ENCODE measurements around the gene NCAPG2.

NCAPG2 gene, protein sequence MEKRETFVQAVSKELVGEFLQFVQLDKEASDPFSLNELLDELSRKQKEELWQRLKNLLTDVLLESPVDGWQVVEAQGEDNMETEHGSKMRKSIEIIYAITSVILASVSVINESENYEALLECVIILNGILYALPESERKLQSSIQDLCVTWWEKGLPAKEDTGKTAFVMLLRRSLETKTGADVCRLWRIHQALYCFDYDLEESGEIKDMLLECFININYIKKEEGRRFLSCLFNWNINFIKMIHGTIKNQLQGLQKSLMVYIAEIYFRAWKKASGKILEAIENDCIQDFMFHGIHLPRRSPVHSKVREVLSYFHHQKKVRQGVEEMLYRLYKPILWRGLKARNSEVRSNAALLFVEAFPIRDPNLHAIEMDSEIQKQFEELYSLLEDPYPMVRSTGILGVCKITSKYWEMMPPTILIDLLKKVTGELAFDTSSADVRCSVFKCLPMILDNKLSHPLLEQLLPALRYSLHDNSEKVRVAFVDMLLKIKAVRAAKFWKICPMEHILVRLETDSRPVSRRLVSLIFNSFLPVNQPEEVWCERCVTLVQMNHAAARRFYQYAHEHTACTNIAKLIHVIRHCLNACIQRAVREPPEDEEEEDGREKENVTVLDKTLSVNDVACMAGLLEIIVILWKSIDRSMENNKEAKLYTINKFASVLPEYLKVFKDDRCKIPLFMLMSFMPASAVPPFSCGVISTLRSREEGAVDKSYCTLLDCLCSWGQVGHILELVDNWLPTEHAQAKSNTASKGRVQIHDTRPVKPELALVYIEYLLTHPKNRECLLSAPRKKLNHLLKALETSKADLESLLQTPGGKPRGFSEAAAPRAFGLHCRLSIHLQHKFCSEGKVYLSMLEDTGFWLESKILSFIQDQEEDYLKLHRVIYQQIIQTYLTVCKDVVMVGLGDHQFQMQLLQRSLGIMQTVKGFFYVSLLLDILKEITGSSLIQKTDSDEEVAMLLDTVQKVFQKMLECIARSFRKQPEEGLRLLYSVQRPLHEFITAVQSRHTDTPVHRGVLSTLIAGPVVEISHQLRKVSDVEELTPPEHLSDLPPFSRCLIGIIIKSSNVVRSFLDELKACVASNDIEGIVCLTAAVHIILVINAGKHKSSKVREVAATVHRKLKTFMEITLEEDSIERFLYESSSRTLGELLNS

DNA sequence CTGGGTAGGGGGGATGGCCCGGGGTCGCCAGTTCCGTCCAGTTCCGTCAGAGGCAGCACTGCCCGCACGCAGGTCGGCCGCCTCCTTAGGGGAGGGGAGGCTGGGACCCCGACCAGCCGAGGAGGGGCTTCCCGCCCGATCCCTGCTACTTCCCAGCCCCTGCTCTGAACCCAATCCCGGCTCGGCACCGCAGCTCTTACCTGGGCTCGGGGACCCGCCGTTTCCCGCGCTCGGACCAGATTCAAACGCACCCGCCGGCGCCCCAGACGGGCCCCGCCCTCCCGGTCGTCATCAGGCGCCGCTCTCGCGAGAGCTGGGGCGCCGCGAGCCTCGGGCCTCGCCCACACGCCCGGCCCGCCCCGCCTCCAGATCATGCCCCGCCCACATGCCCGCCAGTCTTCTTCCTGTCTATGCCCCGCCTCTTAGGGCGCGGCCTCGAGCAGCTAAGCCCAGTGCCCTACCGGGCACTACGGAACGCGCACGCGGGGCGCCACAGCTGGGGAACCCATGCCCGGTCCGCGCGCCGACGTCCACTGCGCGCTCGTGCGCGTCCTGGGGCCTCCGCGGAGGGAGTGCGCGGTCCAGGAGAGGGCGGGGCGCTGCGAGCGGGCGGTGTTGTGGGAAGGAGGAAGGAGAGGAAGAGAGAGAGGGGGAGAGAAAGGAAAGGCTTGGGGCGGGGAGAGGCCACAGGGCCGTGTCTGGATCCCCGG is at the start of gene NCAPG2:
TSS of gene NCAPG2 (minus strand) at position 281 of the 710 bp plus-strand sequence. CDS start 2,905 bp downstream, outside the sequence.
- in situ Hi-C loops (cut with MboI; ENCODE audit: low sequenced_read_pairs) = no loop called here

DNA sequence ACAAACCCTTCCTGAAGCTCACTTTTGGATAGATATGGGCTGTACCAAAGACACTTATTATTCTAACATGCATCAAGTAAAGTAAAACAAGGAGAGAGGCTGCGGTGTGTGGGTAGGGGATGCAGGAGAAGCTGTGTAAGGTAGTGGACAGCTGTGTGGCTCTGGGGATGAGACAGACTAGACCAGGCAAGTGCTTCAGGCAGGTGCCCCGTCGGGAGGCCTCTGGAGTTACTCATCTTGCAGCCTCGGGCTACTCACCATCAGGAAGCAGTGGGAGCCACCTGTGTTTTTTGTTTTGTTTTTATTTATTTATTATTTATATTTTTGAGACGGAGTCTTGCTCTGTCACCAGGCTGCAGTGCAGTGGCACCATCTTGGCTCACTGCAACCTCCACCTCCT is 49.3 kb upstream of the NCAPG2 start:
- in situ Hi-C loops (cut with MboI; ENCODE audit: low sequenced_read_pairs) = no loop called here

DNA sequence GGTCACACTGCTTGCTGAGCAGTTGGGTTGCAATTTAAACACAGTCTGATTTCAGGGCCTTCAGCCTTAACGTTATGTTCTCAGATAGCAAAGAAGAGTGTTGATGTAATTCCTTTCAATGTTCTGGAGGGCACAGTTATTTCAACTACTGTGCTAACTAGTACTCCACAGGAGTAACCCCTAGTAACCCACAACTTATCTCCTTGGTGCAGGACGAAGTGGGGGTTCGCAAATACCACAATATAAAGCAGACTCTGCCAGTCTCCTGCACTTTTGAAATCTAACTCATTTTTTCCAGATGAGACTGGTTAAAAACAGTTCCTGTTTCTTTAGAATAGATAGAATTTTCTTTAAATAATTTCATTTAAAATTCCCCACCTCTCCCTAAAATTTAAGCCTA is 47.1 kb upstream of the NCAPG2 start:
- in situ Hi-C loops (cut with MboI; ENCODE audit: low sequenced_read_pairs) = no loop called here

DNA sequence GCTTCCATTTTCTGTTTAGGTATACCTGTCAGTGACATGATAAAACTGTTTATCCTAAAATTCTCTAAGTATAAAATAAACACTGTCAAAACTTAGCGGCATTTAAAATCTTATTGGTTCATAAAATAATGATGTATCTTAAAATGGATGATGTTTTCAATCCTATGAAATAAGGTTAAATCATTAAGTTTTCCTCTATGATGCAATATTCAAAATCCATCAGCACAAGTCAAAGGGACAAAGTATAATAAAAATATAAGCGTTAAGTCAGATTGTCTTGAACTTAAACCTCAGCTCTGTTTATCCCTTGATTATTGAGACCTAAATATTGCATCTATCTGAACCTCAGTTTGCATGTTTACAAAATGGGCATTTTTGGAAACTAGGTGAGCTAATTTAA is 46.6 kb upstream of the NCAPG2 start:
- in situ Hi-C loops (cut with MboI; ENCODE audit: low sequenced_read_pairs) = no loop called here

DNA sequence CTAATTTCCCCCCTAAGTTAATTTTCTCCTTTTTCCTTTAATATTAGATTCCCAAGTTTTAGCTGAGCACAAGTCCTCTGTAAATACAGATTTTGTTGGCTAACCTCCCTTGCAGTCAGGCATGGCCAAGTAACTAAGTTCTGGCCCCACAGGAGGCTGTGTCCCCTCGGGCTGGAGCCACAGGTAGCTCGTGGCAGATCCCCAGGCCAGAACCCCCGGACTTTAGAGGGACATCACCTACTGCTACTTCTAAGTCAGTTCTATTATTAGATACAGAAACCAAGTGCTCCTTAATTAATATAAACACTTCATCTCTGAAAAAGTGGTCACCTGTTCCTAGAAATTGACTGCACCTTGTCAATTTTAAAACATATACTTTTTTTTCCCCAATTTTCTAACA is 46.1 kb upstream of the NCAPG2 start:
- in situ Hi-C loops (cut with MboI; ENCODE audit: low sequenced_read_pairs) = no loop called here

DNA sequence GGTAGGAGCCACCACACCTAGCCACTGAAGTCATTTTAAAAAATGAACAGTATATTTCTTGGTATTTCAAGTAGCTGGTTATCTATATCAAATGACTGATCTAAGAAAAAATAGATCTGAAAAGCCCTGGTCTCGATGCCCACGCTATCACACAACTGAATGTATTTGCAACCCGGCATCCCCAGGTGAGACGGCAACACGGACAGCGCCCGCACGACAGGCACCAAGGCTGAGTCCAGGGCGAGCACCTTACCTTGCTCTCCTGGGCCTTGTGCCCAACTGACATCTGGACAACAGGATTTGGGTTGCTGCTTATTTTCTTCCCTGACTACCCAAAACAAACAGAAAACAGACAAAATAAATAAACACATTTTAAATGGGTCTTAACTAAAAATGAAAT is 44.8 kb upstream of the NCAPG2 start:
- in situ Hi-C loops (cut with MboI; ENCODE audit: low sequenced_read_pairs) = no loop called here

DNA sequence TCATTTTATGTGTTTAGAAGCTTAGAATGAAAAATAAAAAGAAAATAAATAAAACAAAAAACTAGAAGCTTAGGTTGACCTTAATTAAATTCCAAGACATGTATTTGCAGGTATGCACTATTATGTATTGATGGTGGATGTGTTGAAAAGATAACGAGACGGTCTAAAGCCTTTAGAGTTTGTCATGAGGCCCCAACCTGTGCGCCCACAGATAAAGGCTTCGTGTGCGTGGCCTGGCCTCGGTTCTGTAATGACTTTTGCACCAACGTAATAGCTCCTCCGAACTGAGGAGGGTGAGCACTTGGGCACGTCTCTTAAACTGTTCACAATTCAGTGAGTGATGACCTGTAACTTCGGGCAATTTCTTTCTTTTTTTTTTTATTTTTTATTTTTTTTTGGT is 43.7 kb upstream of the NCAPG2 start:
- in situ Hi-C loops (cut with MboI; ENCODE audit: low sequenced_read_pairs) = no loop called here

DNA sequence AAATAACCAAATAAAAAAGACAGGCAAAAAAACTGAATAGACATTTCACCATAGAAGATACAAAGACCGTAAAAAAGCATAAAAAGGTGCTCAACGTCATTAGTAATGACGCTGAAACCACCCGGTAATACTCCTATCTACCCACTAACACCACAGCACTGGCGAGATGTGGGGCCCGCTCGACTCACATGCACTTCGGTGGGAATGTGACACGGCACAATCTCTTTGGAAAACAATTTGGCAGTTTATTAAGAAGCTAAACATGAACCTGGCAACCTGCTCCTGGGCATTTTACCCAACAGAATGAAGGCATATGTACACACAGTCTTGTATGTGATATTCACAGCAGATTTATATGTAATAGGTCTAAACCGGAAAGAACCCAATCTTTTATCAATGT is 42.8 kb upstream of the NCAPG2 start:
- in situ Hi-C loops (cut with MboI; ENCODE audit: low sequenced_read_pairs) = no loop called here

DNA sequence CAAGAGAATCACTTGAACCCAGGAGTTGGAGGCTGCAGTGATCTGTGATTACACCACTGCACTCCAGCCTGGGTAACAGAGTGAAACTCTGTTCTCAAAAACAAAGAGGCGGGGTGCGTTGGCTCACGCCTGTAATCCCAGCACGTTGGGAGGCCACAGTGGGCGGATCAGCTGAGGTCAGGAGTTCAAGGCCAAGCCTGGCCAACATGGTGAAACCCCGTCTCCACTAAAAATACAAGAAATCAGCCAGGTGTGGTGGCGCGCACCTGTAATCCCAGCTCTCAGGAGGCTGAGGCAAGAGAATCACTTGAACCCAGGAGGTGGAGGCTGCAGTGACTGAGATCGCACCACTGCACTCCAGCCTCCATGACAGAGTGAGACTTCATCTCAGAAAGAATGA is 42.4 kb upstream of the NCAPG2 start:
- in situ Hi-C loops (cut with MboI; ENCODE audit: low sequenced_read_pairs) = no loop called here

DNA sequence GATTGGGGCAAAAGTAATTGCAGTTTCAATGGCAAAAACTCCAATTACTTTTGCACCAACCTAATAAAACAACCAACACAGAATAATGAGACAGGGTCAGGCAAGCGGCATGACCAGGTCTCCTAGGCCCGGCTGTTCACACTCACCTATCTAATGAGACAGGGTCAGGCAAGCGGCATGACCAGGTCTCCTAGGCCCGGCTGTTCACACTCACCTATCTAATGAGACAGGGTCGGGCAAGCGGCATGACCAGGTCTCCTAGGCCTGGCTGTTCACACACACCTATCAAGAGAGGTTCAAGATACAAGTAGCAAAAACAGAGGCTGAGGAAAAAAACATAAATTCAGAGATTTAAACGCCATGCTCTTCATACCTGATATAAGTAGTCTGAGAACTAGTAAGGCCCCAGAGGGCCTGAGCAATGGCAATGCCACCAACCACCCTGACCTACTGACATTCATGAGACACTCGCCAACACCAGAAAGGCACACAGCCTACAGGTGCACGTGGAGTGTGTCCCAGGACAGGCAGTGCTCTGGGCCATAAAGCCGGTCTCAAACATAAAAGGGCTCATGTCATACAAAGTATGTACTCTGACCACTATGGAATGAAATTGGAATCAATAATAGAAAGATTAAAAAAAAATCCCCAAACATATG is 40.6 kb upstream of the NCAPG2 start:
- in situ Hi-C loops (cut with MboI; ENCODE audit: low sequenced_read_pairs) = no loop called here

DNA sequence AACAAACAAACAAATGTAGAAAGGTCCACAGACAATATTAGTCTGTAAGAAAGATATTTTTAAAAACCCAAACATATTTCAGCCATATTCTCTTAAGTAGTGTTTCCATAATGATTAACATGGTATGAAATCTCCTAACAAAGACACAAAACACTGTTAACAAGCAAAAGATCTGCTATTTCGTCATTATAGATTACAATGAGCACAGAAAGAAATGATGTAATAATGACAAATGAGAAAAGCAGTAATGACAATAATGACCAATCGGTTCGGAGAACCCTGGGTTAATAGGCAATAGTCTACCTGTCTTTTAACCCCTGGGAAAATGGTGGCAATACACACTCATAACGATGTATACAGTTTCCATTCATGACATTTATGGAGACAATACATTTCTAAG is 39.5 kb upstream of the NCAPG2 start:
- in situ Hi-C loops (cut with MboI; ENCODE audit: low sequenced_read_pairs) = no loop called here

DNA sequence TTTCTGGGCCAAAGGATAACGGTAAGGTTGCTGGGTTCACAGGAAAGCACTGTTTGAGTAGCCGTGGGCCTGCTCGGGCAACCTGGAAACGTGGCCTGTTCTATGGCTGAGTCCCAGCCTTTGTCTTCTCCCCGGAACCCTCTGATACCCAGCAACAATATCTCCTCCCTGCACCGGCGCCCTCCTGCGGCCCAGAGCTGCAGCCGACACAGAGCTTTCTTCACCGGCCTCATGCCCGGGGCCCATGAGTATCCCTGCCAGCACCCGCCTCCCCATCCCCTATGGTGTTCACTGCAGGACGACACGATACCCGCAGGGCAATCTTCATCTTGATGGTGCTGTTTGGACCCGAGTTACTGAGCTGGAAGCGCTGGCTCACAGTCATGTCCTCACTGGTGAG is 38.6 kb upstream of the NCAPG2 start:
- in situ Hi-C loops (cut with MboI; ENCODE audit: low sequenced_read_pairs) = no loop called here

DNA sequence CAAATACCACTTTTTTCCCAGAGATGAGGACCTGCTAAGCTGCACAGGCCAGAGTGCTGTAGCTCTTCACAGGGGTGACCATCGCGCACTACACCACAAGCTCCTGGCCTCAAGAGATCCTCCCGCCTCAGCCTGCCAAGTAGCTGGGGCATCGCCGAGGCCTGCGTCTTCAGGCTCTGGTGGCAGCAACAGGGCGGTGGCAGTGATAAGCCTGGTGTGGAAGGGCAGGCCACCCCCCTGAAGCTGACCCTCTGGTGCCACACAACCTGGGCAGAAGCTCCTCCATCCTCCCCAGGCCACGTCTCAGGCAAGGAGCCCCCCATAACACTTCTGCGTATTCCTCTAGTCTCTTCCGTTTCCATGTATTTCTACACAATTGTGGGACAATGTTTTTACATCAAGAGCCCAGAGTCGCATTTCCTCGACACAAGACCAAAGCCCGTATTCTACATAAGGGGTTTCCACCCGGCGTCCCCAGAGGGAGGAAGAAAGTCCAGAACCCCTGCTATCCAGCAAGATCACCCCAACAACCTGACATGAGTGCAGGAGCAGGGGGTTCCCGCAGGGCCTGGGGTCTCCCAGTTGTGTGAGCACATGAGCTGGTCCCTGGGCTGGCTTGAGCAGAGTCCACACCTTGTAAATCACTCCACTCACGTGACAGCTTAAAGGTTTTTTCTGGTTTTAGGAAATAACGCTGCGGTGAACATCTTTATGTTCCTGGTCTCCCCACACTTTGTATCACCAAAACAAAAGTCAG is 37.6 kb upstream of the NCAPG2 start:
- in situ Hi-C loops (cut with MboI; ENCODE audit: low sequenced_read_pairs) = no loop called here

DNA sequence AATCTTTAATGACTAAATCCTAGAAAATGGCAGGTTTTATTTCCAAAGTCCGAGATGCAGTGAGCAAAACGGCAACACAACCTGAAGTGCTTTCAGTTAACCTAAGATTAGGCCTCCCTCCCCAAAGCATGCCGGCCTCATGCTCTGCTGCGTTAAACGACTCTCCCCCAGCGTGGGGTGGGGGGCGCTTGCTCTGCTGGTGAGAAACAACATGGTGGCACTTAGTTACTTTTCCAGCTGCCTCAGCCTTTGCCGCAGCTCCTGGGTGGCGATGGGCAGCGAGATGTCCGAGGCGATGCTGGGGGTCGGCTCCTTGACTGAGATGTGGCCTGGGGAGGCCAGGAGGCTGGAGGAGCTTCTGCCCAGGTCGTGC is 36.7 kb upstream of the NCAPG2 start:
- in situ Hi-C loops (cut with MboI; ENCODE audit: low sequenced_read_pairs) = no loop called here

DNA sequence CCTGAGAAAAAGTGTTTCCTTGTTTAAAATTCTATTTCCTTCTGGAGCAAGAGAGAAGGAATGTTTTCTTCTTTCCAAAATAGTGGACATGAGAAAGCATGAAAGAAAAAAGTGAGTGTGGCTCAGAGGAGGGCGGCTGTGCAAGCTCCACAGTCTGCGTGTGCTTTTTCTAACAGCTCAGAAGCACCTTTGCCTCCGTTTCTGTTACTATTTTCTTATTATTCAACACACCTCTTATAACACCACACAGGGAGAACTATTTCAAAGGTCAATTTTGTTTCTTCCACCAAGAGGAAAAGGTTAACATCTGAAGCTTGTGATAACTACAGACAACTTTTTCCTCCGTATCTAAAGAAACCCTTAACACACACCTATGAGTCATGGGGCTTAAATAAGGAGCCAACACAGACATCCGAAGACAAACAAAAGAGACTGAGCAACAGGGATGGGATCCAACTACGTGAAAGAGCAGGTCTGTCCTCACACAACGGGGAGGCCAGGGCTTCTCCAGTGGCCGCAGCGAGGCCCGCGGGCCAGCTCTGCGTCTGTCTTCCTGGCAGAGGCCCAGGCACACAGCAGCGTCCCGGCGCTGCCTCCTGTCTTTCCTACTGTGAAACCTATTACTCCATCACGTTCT is 36.2 kb upstream of the NCAPG2 start:
- in situ Hi-C loops (cut with MboI; ENCODE audit: low sequenced_read_pairs) = no loop called here

DNA sequence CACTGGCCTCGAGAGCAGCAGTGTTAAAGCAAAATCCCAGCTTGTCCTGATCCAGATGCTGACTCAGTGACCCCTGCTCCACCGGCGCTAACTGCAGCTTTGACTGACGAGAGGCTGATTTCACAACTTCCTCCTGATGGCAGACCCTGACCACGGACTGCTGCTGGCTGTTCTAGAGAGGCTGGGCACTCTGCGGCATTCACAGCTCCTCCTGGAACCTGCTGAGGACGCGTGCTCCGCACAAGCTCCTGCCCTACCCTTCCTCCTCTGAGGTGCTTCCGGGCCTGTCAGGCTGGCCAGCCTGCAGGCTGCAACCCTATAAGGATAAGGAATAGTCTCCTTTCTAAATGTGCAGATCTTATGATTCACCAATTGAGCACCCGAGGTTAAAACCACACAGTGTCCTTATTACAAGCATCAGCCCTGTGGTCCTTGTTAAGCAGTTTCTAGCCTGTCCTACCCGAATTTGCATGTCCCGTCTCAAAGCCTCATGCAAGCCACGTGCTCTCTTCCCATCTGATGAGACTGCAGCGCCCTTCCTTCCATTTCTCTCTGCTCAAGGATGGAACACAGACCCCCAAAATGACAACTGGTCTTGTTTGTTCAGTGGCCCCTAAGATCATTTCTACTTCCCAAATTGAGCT is 35.5 kb upstream of the NCAPG2 start:
- in situ Hi-C loops (cut with MboI; ENCODE audit: low sequenced_read_pairs) = no loop called here

DNA sequence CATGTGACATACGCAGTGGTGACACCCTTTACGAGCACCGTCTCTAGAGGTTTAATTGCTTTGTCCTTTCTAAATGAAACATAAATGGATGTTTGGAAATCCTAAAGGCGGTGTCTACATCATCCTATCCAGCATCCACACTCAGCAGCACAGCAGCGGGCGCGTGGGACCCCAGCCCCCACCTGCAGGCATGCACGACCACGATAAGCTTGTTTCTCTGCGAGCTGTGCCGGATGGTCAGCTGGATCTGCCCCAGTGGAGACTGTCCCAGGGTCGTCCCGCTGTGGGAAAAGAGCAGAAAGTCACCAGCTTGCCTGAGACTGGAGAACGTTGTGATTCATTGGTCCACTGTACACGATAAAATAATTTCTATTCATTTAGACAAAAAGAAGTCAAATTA is 34.2 kb upstream of the NCAPG2 start:
- in situ Hi-C loops (cut with MboI; ENCODE audit: low sequenced_read_pairs) = no loop called here

DNA sequence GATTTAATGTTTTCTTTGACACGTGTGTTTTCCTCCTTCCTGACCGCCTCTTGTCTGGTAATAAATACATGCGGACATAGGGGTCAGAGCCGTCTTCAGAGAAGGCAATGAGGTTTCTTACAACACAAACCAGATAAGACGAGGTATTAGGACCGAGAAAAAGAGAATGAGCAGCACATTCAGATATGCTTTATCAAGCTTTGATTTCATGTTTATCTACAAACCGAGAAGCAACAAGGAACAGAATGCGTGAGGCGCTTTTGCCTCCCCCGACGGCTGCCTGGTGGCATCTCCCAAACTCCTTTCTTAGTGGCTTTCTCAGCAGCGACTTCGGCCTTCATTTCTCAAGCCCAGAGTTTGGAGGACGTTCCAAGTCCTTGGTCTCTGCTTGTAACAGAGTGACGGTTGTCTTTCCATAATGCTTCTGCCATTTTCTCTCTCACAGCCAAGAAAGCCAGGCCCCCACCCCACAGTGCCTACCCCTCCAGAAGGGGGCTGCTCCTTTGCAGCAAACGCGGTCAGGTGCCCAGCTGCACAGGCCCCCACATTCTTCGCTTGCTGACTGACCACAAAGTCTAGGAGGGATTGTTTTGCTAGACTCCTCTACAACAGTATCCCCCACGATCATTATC is 32.6 kb upstream of the NCAPG2 start:
- in situ Hi-C loops (cut with MboI; ENCODE audit: low sequenced_read_pairs) = no loop called here

Measured in HL-60/S4 treated with retinoic acid at 250 ng/mL for 4 days and 3 days (cell line).